Stimulated activated CD8-positive, alpha-beta memory T cell treated with anti-CD3 and anti-CD28 coated beads, Interleukin-12 subunit alpha, Interleukin-12 subunit beta, amount 100 ng/mL, for 4 hours (primary cell): ENCODE measurements around the gene TAOK1.

Experiments
- DNase-seq: peaks from one replicate; pipeline ENCODE4 v3.0.0-alpha.2; 2020; ENCODE audit warnings: low read depth

The TAOK1 gene

GRCh38 chr17:29595943-29596774, 206.0 kb downstream of the TAOK1 start:
- no peak for DNase-seq

- no peak for DNase-seq
These were observed 206.6 kb downstream of the TAOK1 start for GRCh38 chr17:29596811-29597210.

GRCh38 chr17:29597361-29598172, 207.4 kb downstream of the TAOK1 start:
- no peak for DNase-seq
